Common myeloid progenitor, CD34-positive (primary cell): ENCODE measurements around the gene SYNGR3.

Source experiments
- CTCF ChIA-PET: fragments of 350-600 bp; sonication (Branson Sonifier 250); formaldehyde crosslinking; loops from one replicate; lab custom pipeline; 2021; ENCODE audit warnings: antibody characterized with exemption; lab: Charles Lee
- POLR2A ChIA-PET: fragments of 350-600 bp; sonication (Branson Sonifier 250); formaldehyde crosslinking; loops from one replicate; lab custom pipeline; 2021; ENCODE audit warnings: antibody characterized with exemption; lab: Charles Lee
- DNase-seq, 3 donors: peaks; one replicate each; pipeline versions ENCODE4 v3.0.0 to v3.0.0-alpha.2; 2013
- H3K27ac ChIP-seq, 2 experiments: 1 replicate in 1 of 2; 2 replicates in 1 of 2; pipeline ENCODE4 v1.7.0; 2013; ENCODE audit warnings: inconsistent platforms in 2 of 2, low read length in 2 of 2, mild to moderate bottlenecking in 2 of 2, low read depth in 1 of 2, moderate library complexity in 1 of 2; ENCODE audit not compliant: severe bottlenecking in 2 of 2, insufficient read depth in 1 of 2, poor library complexity in 1 of 2
- H3K27me3 ChIP-seq, 5 experiments: replicated peaks in 2 of 5; 1 replicate in 3 of 5; 2 replicates in 2 of 5; pipeline versions ENCODE4 v1.6.1 to v1.7.0; 2013; ENCODE audit warnings: low read length in 4 of 5, mild to moderate bottlenecking in 2 of 5, moderate library complexity in 2 of 5, inconsistent platforms in 1 of 5; ENCODE audit not compliant: insufficient read depth in 5 of 5, control insufficient read depth in 4 of 5
- H3K36me3 ChIP-seq, 4 experiments: 1 replicate in 2 of 4; 2 replicates in 2 of 4; pipeline versions ENCODE4 v1.6.1 to v1.7.0; 2013; ENCODE audit warnings: low read length in 3 of 4, control low read depth in 1 of 4, mild to moderate bottlenecking in 1 of 4; ENCODE audit not compliant: control insufficient read depth in 4 of 4, insufficient read depth in 4 of 4
- H3K4me1 ChIP-seq, 4 experiments: 1 replicate in 3 of 4; 2 replicates in 1 of 4; pipeline versions ENCODE4 v1.6.1 to v1.7.1; 2013; ENCODE audit warnings: low read length in 3 of 4, mild to moderate bottlenecking in 3 of 4, control low read depth in 1 of 4, inconsistent platforms in 1 of 4, moderate library complexity in 1 of 4; ENCODE audit not compliant: control insufficient read depth in 4 of 4, insufficient read depth in 4 of 4; ENCODE audit errors: control extremely low read depth in 1 of 4
- H3K4me3 ChIP-seq, 7 experiments: 1 replicate in 4 of 7; 2 replicates in 3 of 7; pipeline versions ENCODE4 v1.5.1 to v1.7.0; 2013; ENCODE audit warnings: mild to moderate bottlenecking in 7 of 7, low read length in 6 of 7, moderate library complexity in 6 of 7, inconsistent platforms in 2 of 7, low read depth in 2 of 7, control low read depth in 1 of 7; ENCODE audit not compliant: insufficient read depth in 4 of 7, control insufficient read depth in 1 of 7; ENCODE audit errors: extremely low read depth in 1 of 7
- H3K9me3 ChIP-seq, 5 experiments: 1 replicate in 4 of 5; 2 replicates in 1 of 5; pipeline versions ENCODE4 v1.6.1 to v1.7.1; 2013; ENCODE audit warnings: low read length in 4 of 5, mild to moderate bottlenecking in 2 of 5, inconsistent platforms in 1 of 5, low read depth in 1 of 5, moderate library complexity in 1 of 5; ENCODE audit not compliant: control insufficient read depth in 4 of 5, insufficient read depth in 2 of 5; ENCODE audit errors: control extremely low read depth in 1 of 5
- WGBS: methylation state at CpG from one replicate; pipeline ENCODE4 v1.1.5; 2013; ENCODE audit not compliant: insufficient coverage; 5-methylcytosine and 5-hydroxymethylcytosine counted together

SYNGR3 gene

GRCh38 chr16:1976951-1977874, 12.6 kb upstream of the SYNGR3 start:
- POLR2A ChIA-PET: no interaction called here
- Histone ChIP-seq H3K4me3 (no peak overlapping the region), H3K27me3 (peaks cover 0 to 49% (median 22%) of the 10 kb centered on the region in 5 experiments)

GRCh38 chr16:1977875-1978268, 11.9 kb upstream of the SYNGR3 start:
- Histone ChIP-seq H3K27me3 (peaks cover 0 to 56% (median 28%) of the 10 kb centered on the region in 5 experiments), H3K27ac (no peak overlapping the region), H3K9me3 (peaks cover 0 to 3% (median 0%) of the 10 kb centered on the region in 5 experiments), H3K36me3 (peaks cover 2 to 49% (median 37%) of the 10 kb centered on the region in 4 experiments), H3K4me1 (peaks cover 0 to 13% (median 9%) of the 10 kb centered on the region in 4 experiments), H3K4me3 (no peak overlapping the region)
- no peak for DNase-seq
- WGBS: 99% methylated on average over 16 of the region's 18 CpGs
- ChIA-PET POLR2A (no interaction called here), CTCF (interaction anchor here (1.2 kb wide), 1 partner anchor 28 kb away, joined by 3 read pairs; no protein-coding TSS in a partner anchor)

More at GRCh38 chr16:1976951-1977874, 12.6 kb upstream of the SYNGR3 start:
- H3K4me1 ChIP-seq: peaks cover 0 to 17% (median 15%) of the 10 kb centered on the region in 4 experiments
- CTCF ChIA-PET: interaction anchor here (1.1 to 1.6 kb wide), 3 partner anchors 26 to 48 kb away, joined by 3 to 6 read pairs (median 3); no protein-coding TSS in a partner anchor
- WGBS: 95% methylated on average over 32 of the region's 33 CpGs
- H3K36me3 ChIP-seq: peaks cover 2 to 49% (median 37%) of the 10 kb centered on the region in 4 experiments
- no peak for DNase-seq
- H3K9me3 ChIP-seq: peaks cover 0 to 3% (median 0%) of the 10 kb centered on the region in 5 experiments
- no peak overlapping the region for H3K27ac ChIP-seq

GRCh38 chr16:1978476-1979120, 11.2 kb upstream of the SYNGR3 start:
- peaks cover 0 to 3% (median 0%) of the 10 kb centered on the region in 5 experiments for H3K9me3 ChIP-seq
- H3K27me3 ChIP-seq: peaks cover 0 to 63% (median 33%) of the 10 kb centered on the region in 5 experiments
- no peak overlapping the region for H3K4me3 ChIP-seq
- H3K4me1 ChIP-seq: peaks cover 0 to 19% (median 12%) of the 10 kb centered on the region in 4 experiments
- ChIA-PET POLR2A (no interaction called here), CTCF (interaction anchor here (1.2 kb wide), 1 partner anchor 27 kb away, joined by 3 read pairs; no protein-coding TSS in a partner anchor)
- no peak for DNase-seq
- peaks cover 2 to 49% (median 37%) of the 10 kb centered on the region in 4 experiments for H3K36me3 ChIP-seq
- no peak overlapping the region for H3K27ac ChIP-seq
- 97% methylated on average over 23 of the region's 37 CpGs for WGBS

GRCh38 chr16:1979271-1980029, 10.3 kb upstream of the SYNGR3 start:
- Histone ChIP-seq H3K9me3 (peaks cover 0 to 3% (median 0%) of the 10 kb centered on the region in 5 experiments), H3K4me3 (no peak overlapping the region), H3K27ac (no peak overlapping the region), H3K36me3 (peaks cover 2 to 46% (median 32%) of the 10 kb centered on the region in 4 experiments), H3K4me1 (peaks cover 0 to 21% (median 14%) of the 10 kb centered on the region in 4 experiments), H3K27me3 (peaks cover 0 to 64% (median 33%) of the 10 kb centered on the region in 5 experiments)
- no peak for DNase-seq
- CTCF ChIA-PET: no interaction called here
- POLR2A ChIA-PET: interaction anchor here (1.0 to 1.1 kb wide), 2 partner anchors 8 to 15 kb away, joined by 3 to 7 read pairs; partner anchors contain the start of genes RPS2 and TBL3
- WGBS: 41% methylated on average over 60 of the region's 70 CpGs

GRCh38 chr16:1980030-1980769, 9.6 kb upstream of the SYNGR3 start:
- POLR2A ChIA-PET: interaction anchor here (1.0 to 1.1 kb wide), 2 partner anchors 8 to 15 kb away, joined by 3 to 7 read pairs; partner anchors contain the start of genes RPS2 and TBL3
- 6% methylated on average over 46 of the region's 53 CpGs for WGBS
- Histone ChIP-seq H3K27ac (no peak overlapping the region), H3K36me3 (peaks cover 2 to 40% (median 27%) of the 10 kb centered on the region in 4 experiments), H3K4me1 (peaks cover 0 to 27% (median 22%) of the 10 kb centered on the region in 4 experiments), H3K27me3 (peaks cover 0 to 64% (median 33%) of the 10 kb centered on the region in 5 experiments), H3K4me3 (no peak overlapping the region), H3K9me3 (peaks cover 0 to 3% (median 0%) of the 10 kb centered on the region in 5 experiments)
- peak in 2 of 3 donors; percentile 50 to 66 for DNase-seq
- CTCF ChIA-PET: no interaction called here

- POLR2A ChIA-PET: interaction anchor here (1.0 to 1.1 kb wide), 2 partner anchors 9 to 16 kb away, joined by 3 to 7 read pairs; partner anchors contain the start of genes RPS2 and TBL3
- no peak for DNase-seq
- Histone ChIP-seq H3K4me3 (no peak overlapping the region), H3K9me3 (peaks cover 0 to 3% (median 0%) of the 10 kb centered on the region in 5 experiments), H3K36me3 (peaks cover 2 to 40% (median 26%) of the 10 kb centered on the region in 4 experiments), H3K27ac (no peak overlapping the region), H3K4me1 (peaks cover 0 to 29% (median 24%) of the 10 kb centered on the region in 4 experiments), H3K27me3 (peaks cover 0 to 64% (median 33%) of the 10 kb centered on the region in 5 experiments)
- WGBS: 28% methylated on average over 16 of the region's 16 CpGs
- CTCF ChIA-PET: interaction anchor here (0.9 to 1.4 kb wide), 2 partner anchors 9 to 23 kb away, joined by 4 to 5 read pairs; partner anchors contain the start of gene TBL3
These were observed 9.0 kb upstream of the SYNGR3 start for GRCh38 chr16:1980770-1981087.
